HG03045 (cell line): ENCODE results near the gene ITPRIPL1.
"Not testable (repeated sequence)": the region's sequence is repeated elsewhere in the genome, so short reads cannot be mapped to it uniquely, and the experiment has no call there.

Source experiments
- ATAC-seq: cut with Tn5 transposase; IDR thresholded peaks from one replicate; pipeline ENCODE4 v1.9.1; 2021; ENCODE audit warnings: mild to moderate bottlenecking, moderate library complexity; ENCODE audit not compliant: unreplicated experiment

Gene ITPRIPL1, protein sequence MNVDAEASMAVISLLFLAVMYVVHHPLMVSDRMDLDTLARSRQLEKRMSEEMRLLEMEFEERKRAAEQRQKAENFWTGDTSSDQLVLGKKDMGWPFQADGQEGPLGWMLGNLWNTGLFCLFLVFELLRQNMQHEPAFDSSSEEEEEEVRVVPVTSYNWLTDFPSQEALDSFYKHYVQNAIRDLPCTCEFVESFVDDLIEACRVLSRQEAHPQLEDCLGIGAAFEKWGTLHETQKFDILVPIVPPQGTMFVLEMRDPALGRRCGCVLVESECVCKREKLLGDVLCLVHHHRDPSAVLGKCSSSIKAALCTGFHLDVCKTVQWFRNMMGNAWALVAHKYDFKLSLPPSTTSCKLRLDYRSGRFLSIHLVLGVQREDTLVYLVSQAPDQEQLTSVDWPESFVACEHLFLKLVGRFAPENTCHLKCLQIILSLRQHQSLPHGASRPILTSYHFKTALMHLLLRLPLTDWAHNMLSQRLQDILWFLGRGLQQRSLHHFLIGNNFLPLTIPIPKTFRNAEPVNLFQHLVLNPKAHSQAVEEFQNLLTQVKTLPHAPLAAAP

DNA sequence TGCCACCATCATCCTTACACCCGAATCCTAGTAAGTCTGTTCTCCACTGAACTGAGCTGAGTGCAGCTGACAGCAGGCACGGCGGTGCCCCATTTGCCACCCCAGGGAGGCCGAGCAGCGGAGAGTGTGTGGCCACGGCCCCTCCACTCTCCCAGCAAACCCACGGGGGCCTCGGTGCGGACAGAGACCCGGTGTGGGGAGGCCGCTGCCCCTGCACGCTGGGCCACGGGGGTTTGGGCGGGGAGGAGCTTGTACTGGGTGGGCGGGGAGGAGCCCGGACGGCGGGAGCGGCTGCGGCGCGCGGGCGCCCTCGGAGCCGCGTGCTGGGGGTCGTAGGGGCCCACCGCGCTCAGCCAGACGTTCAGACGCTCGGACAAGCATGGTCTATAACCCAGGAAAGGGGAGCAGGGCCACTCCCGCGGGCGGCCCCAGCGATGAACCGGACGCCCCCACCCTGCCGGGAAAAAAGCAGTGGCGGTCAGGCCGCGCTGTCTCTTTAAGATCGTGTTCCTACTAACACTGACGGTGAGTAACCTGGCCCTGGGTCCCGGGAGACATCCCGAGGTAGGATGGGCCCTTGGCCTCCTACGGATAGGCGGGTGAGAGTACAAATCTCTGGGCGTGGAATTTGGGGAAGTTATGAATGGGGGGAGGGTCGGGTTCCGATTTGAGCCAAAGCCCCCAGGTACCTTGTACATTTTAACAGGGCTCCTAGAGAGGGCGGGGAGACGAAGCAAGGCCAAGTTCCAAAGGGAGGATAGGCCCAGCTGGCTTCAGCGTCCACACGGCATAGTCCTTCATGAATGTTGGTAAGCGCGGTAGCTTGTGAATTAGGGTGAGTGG is at the start of gene ITPRIPL1:
Gene ITPRIPL1, plus strand, starts transcription at position 277 of the 843 bp plus-strand sequence. Its CDS starts 523 bp downstream, at position 800.
- ATAC-seq = no peak

DNA sequence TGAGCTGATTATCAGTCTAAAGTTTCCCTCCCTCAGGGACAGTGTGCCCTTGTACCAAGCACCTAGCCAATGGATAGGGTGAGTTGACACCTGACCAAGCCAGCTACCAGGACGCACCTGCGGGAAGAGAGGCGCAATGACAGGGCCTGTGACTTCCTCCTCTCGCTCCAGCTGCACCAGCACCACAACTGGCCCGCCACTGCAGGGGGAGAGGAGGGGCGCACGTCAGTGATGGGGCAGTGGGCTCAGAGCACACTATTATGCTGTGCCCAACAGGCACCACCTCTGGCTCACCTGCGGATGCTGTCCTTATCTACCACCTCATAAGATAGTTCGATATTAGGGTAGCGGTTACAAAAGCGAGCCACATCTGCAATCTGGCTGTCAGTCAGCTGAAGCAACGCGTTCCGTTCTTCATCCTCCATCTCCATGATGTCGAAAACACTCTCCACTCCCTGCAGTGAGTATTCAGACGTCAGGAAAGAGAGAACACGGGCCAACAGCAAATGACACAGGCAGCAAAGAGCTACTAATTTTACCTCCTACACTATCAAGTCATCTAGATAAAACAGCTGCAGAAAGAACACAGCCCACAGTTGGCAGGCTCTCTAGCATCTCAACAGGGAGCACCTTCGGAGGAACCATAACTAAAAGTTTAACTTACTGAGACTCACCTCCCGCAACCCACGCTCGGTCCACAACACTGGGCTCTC is 48.2 kb upstream of the ITPRIPL1 start:
- ATAC-seq = no peak

DNA sequence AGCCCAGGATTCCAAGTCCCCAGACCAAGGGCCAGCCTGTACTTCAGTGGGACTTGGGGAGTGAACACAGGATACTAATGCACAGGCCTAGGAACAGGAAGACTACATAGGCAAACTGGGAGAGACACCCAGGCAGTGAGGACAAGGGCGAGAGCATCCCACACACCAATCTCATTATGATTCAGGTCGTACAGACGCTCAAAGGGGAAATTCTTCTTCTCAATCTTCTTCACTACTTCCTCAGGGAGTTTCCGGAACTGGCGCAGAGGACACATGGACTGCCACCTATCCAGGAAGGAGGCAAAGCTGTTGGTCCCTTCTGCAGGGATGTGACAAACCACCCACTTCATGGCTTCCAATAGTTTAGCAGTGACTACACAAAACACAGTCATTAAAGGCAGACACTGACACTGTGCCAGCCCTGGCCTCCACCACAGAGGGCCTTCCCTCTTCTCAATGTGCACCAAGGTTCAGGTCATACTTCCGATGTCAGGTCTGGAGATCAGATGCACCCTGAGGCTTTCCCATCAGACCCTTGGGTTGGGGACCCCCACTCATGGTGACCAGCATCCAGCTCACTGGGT is 37.8 kb upstream of the ITPRIPL1 start:
- no peak for ATAC-seq

DNA sequence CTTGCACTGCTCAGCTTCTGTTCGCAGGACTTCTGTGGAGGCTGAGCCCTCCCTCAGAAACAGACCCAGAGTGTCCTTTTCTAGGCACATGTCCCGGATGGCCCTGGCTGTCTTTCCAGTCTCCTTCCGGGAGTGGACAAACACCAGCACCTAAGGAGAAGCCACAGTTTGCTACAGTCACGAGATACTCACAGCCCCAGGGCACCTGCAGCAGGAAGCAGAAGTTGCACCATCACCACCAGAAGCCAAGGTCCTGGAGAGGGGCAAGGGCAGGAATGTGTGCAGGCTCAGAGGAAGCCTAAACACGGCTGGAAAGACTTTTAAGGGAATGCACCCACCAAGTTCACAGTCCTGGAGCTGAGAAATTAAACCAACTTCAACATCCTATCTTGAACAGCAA is 33.4 kb upstream of the ITPRIPL1 start:
- ATAC-seq = no peak

DNA sequence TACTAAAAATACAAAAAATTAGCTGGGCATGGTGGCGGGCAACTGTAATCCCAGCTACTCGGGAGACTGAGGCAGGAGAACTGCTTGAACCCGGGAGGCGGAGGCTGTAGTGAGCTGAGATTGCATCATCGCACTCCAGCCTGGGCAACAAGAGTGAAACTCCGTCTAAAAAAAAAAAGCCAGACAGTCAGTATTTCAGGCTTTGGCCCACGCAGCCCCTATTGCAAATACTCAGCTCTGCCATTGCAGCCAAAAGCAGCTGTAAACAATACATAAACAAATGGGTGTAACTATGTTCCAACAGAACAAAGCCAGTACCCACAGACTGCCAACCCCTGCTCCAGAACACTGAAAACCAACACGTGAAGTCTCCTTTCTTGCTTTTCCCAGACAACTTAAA is 30.8 kb upstream of the ITPRIPL1 start:
- ATAC-seq = not testable (repeated sequence)

DNA sequence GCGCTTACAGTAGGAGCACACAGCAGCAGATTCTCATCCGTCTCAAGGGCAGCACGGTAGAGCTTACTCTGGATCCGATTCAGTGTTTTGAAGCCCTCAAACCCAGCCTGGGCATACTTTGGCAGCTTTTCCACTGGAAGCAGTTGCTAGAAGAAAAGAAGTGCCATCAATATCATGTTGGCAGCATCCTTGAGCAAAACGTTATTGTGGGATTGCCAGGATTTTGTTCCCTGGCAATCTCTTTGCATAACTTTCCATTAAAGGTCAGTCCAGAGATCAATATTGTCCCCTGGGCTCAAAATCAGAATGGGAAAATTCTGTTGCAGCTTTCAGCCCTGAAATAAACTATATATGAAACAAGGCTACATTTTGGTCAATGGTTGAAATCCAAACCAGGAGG is 28.2 kb upstream of the ITPRIPL1 start:
- no peak for ATAC-seq

DNA sequence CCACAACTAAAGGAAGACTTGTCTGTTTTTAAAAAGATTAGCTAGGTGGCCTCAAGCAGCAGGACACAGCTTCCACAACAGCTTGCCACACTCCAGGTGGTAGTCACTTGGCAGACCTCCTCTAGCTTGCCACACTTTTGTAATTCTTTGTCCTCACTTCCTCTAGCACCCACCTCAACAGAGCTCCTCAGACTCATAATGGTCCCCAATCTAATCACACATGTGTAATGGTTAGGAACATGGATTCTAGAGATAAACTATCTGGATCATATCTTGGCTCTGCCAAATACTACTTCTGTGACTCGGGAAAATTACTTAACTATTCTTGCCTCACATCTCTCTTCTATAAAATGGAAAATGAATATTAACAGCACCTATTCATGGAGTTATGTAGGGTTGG is 23.3 kb upstream of the ITPRIPL1 start:
- no peak for ATAC-seq

DNA sequence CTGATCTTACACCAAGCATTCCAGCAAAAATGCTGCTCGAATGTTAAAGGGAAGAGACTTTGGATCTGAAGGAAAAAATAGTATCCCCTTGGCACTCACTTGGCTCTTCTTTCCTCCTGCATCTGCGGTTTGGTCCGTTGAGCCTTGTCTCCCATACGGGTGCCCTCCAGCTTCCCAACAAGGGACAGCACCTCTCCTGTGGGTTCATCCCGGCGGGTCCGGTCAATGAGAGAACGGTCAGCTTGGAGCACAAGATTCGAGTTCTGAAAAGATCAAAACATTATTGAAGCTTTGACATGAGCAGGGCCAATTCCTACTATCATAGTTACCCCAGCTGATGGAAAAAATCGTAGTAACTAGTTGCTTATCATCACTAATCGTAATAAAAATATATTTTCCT is 20.5 kb upstream of the ITPRIPL1 start:
- ATAC-seq = no peak

DNA sequence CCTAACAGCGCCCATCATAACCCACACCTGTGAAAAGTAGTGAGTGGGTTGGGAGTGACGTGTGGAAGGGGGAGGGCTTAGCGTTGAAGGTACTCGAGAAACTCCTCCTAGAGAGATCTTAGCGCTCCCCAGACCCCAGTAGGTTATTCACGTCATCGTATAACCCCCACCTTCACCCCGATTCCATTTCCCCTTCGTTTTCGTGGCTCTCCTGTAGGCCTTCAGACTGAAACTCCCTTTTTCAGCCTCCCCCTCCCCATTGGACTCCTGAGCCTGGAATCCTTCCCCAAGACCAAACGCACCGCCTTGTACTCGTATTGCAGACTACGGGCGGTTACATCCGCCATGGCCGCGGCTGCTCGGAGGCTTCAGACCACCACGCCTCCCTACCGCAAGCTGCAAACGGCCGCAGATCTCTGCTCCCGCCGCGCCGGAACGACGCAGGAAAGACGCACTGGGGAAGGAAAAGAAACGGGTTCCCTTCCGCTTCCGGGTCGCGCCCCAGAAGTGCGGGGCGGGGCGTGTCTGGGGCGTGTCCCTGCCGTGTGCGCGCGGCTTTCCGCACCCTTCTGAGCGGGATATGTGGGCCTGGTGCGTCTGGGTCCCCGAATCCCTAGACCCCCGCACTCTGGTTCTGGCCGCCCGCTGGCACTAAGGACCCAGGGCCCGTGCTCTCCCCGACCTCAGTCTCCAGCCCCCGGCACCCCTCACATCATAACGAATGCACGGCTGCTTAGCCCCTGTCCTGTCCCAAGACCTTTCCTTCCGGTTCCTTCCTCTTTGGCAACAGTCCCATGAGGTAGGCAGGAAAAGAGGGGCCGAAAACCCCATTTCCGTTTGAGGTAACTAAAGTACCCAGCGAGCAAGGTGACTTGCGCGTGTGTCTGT is 19.8 kb upstream of the ITPRIPL1 start, which contains the start of gene SNRNP200:
Gene SNRNP200, minus strand, starts transcription at position 456 of the 888 bp plus-strand sequence. Its CDS starts 109 bp downstream, at position 347.
- peak; percentile 95 for ATAC-seq

DNA sequence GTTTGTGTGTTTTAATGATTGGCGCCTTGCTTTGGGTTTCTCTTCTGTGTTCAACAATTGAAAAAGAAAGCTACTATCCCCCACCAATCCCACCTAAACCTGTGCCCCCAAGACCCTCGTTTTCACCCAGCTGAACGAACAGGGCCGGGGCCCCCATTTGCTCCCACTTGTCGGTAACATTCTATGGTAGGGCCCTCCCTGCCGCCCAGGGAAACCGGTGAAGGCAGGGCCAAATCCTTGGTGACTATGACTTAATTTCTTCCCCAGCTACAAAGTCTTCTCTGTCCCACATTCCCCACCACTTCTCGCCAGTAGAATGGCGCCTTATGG is 19.2 kb upstream of the ITPRIPL1 start:
- no peak for ATAC-seq

DNA sequence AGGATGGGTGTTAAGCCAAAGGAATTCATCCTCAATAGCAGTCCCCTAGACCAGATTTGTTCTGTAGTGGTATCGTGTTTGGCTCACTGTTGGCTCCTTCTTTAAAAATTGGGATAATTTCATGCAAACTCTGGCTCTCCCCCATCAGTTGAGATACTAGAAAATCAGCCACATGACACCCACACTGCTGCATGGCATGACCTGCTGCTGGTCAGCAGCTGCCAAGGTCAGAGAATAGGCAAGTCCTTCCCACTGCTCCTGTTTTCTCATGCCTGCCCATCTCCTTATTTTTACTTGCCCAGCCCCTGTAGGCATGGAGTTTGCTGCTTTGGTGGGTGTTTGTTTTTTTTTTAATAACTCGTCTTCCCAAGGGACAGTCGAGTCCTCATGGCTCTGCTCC is 18.7 kb upstream of the ITPRIPL1 start:
- ATAC-seq = no peak

DNA sequence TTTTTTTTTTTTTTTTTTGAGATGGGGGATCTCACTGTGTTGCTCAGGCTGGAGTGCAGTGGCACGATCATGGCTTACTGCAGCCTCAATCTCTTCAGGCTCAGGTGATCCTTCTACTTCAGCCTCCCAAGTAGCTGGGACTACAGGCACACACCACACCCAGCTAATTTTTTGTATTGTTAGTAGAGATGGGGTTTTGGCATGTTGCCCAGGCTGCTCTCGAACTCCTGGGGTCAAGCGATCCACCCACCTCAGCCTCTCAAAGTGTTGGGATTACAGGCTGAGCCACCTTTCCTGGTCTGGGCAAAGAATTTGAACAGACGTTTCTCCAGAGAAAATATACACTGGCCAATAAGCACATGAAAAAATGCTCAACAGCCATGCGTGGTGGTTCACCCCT is 16.9 kb upstream of the ITPRIPL1 start:
- no peak for ATAC-seq

DNA sequence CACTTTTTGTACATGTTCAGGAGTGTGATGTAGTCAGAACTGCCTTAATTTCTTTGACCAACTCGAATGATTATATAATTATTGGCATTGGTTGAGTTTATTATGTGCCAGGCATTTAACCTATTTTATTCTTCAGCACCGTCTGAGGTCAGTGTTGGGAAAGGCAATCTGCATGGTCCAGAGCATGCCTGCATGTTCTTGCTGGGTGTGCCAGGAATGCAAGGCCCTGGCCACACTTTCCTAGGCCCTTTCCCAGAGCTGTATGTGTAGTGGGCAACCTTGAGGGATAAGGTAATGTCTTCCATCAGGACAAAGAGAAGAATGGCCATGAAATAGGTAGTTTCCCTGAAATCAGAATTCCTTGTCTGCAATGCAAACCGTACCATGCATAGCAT is 10.1 kb upstream of the ITPRIPL1 start:
- no peak for ATAC-seq

DNA sequence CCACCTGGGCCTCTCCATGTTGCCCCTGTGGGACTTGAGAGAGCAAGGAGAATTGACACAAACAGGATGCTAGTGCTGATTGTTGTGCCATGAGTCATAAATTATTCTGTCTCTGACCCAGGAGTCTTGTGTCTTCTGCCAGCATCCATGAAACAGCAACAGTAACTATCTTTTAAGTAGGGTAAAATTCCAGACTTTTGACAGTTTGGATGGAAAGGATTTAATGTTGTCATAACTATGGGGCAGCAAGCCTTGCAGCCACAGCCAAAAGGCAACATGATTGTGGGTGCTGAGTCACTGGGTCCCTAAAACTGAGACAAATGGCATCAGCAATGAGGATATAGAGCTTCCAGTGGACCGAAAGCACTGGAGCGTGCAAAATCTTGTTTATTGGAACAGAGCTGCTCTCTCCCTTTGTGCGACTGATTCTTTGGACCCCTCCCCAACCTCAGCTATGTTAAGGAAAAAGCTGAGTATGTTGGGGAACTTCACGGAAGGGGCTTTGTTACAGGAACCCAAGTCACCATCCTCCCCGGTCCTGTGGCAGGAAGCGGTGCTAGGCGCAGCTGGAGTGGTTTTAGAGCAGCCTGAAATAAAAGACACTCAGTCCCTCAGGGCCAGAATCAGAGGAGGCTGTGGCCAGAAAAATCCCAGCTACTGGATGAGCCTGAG is 9.6 kb upstream of the ITPRIPL1 start:
- no peak for ATAC-seq

DNA sequence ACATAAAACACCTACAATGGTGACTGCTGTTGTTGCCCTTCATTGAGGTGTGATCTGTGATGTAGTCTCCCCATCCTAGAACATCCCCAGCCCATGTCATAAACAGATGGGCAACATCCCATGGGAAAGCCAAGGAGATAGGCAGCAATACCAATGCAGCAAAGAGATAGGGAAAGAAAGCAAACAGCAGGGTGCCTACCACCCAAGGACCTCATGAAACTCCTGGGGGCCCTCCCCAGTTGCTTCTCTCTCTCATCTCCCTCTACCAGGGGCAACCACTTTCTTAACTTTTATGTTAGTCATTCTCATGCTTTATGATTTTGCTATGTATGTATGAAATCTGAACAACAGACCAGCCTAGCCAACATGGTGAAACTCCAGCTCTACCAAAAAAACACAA is 8.1 kb upstream of the ITPRIPL1 start:
- no peak for ATAC-seq

DNA sequence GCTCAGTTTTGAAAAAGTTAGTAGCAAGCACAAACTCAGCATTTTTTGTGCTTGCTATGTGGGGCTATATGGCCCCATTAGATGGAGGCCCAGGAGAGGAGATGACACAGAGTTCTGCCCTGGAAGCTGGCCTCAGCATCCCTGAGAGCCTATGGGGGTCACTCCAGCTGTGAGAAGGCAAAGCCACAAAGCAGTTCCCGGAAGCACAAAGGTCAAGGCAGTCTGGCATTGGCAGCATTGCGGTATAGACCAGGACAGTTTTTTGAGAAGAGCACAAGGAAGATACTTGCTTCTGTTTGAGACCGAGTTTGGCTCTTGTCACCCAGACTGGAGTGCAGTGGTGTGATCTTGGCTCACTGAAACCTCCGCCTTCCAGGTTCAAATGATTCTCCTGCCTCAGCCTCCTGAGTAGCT is 7.5 kb upstream of the ITPRIPL1 start:
- no peak for ATAC-seq

DNA sequence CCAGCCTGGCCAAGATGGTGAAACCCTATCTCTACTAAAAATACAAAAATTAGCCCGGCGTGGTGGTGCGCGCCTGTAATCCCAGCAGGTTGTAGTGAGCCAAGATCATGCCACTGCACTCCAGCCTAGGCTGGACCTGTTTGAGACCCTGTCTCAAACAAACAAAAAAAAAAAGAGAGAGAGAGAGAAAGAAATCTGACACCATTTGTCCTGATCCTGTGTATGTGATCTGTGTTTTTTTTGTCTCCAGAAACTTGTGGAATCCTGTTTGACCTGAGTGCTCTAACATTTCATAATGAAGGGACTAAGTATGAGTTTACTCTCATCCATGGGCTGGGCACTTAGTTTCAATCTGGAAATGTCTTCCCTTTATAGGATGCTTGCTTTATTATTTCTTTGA is 6.4 kb upstream of the ITPRIPL1 start:
- no peak for ATAC-seq

DNA sequence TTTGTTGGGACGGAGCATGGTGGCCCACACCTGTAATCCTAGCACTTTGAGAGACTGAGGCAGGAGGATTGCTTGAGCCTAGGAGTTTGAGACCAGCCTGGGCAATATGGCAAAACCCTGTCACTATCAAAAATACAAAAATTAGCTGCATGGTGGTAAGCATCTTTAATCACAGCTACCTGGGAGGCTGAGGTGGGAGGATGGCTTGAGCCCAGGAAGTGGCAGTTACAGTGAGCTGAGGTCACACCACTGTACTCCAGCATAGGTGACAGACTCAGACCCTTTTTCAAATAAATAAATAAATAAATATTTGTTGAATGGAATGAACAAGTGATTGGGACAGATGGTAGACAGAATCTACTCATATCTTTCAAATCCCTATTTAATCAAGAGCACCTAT is 5.7 kb upstream of the ITPRIPL1 start:
- no peak for ATAC-seq

DNA sequence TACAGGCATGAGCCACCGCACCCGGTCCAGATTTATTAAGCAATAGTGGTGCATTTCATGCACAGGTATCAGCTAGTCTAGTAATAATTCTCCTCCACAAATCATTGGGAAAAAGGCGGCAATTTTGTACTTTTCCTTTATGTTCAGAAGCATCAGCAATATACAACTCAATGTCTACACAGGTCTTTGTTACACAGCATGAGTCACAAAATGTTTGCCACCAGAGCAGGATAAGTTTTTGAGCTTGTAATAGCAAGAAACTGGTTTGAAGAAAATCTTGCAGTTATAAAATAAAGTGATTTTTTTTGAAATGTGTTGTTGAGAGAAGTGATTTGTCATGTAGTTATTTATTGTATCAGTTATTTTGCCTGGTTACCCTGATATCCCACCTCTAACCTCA is 4.8 kb upstream of the ITPRIPL1 start:
- ATAC-seq = no peak
